CD4-positive, alpha-beta memory T cell (primary cell): Measurements from ENCODE around the gene LMF1. TPM values are rescaled to one million over a fixed set of nuclear protein-coding genes. Genes with fewer than 3 reads are reported as not detected.

ENCODE experiments used
- CTCF ChIA-PET: fragments of 350-600 bp; sonication (Branson Sonifier 250); formaldehyde crosslinking; loops from one replicate; lab custom pipeline; 2021; ENCODE audit warnings: inconsistent platforms; ENCODE audit not compliant: partially characterized antibody; lab: Charles Lee
- POLR2A ChIA-PET: fragments of 350-600 bp; sonication (Branson Sonifier 250); formaldehyde crosslinking; loops from one replicate; lab custom pipeline; 2021; ENCODE audit not compliant: partially characterized antibody; lab: Charles Lee
- DNase-seq, 5 donors: peaks; one replicate each; pipeline versions ENCODE4 v3.0.0 to v3.0.0-alpha.2; 2020 to 2022; ENCODE audit warnings: mixed read lengths in 1 of 5
- H3K27ac ChIP-seq: one replicate; pipeline ENCODE4 v1.7.0; 2013; ENCODE audit warnings: low read depth, low read length
- H3K27me3 ChIP-seq: 2 replicates; pipeline ENCODE4 v1.7.0; 2013; ENCODE audit warnings: mild to moderate bottlenecking, low read length, moderate library complexity; ENCODE audit not compliant: insufficient read depth
- H3K36me3 ChIP-seq: 2 replicates; pipeline ENCODE4 v1.7.0; 2013; ENCODE audit warnings: mild to moderate bottlenecking, low read length, moderate library complexity; ENCODE audit not compliant: insufficient read depth
- H3K4me1 ChIP-seq: 2 replicates; pipeline ENCODE4 v1.7.0; 2013; ENCODE audit warnings: mild to moderate bottlenecking, low read length, moderate library complexity; ENCODE audit not compliant: insufficient read depth
- H3K4me3 ChIP-seq, 2 donors: one replicate each; pipeline ENCODE4 v1.7.0; 2013; ENCODE audit warnings: low read length in 2 of 2, mild to moderate bottlenecking in 1 of 2
- H3K9me3 ChIP-seq, 2 donors: one replicate each; pipeline ENCODE4 v1.7.0; 2013; ENCODE audit warnings: low read length in 2 of 2, control low read depth in 1 of 2; ENCODE audit not compliant: control insufficient read depth in 1 of 2
- H3K27ac Mint-ChIP-seq, 7 donors: one replicate each; pipeline ENCODE4 v1.8.0; 2020 to 2021; ENCODE audit warnings: mixed read lengths in 7 of 7, mild to moderate bottlenecking in 6 of 7, inconsistent platforms in 3 of 7, moderate library complexity in 3 of 7
- H3K27me3 Mint-ChIP-seq, 2 donors: one replicate each; pipeline ENCODE4 v1.8.0; 2020 to 2021; ENCODE audit warnings: mixed read lengths in 2 of 2
- H3K36me3 Mint-ChIP-seq, 2 donors: one replicate each; pipeline ENCODE4 v1.8.0; 2020 to 2021; ENCODE audit warnings: mixed read lengths in 2 of 2, inconsistent platforms in 1 of 2, mild to moderate bottlenecking in 1 of 2
- H3K4me1 Mint-ChIP-seq, 4 donors: one replicate each; pipeline ENCODE4 v1.8.0; 2020 to 2021; ENCODE audit warnings: mixed read lengths in 4 of 4, mild to moderate bottlenecking in 1 of 4
- H3K4me3 Mint-ChIP-seq, 8 donors: one replicate each; pipeline ENCODE4 v1.8.0; 2020 to 2021; ENCODE audit warnings: mixed read lengths in 8 of 8, mild to moderate bottlenecking in 7 of 8, moderate library complexity in 6 of 8, inconsistent platforms in 3 of 8
- H3K9me3 Mint-ChIP-seq, 8 donors: one replicate each; pipeline ENCODE4 v1.8.0; 2020 to 2021; ENCODE audit warnings: mixed read lengths in 8 of 8, mild to moderate bottlenecking in 5 of 8, inconsistent platforms in 3 of 8, moderate library complexity in 1 of 8
- intact Hi-C: fragments of 100-400 bp; cut with micrococcal nuclease; formaldehyde crosslinking; loops from one replicate; pipeline ENCODE4 v1.15.1; 2023
- polyA plus RNA-seq, 2 donors: library from polyadenylated mRNA; unstranded; fragments of 300-500 nt; fragmentation: Illumina TruSeq; gene quantifications; one replicate each; pipeline ENCODE4 v1.2.3, GENCODE V29; 2021
- total RNA-seq, 2 experiments: library from RNA; stranded (reverse); gene quantifications; one replicate each; pipeline ENCODE4 v1.2.3, GENCODE V29; 2021

The LMF1 gene
- total and polyA plus RNA-seq, 4 experiments from 2014 or later: 8.5 to 59.7 (median 32.6) TPM

DNA sequence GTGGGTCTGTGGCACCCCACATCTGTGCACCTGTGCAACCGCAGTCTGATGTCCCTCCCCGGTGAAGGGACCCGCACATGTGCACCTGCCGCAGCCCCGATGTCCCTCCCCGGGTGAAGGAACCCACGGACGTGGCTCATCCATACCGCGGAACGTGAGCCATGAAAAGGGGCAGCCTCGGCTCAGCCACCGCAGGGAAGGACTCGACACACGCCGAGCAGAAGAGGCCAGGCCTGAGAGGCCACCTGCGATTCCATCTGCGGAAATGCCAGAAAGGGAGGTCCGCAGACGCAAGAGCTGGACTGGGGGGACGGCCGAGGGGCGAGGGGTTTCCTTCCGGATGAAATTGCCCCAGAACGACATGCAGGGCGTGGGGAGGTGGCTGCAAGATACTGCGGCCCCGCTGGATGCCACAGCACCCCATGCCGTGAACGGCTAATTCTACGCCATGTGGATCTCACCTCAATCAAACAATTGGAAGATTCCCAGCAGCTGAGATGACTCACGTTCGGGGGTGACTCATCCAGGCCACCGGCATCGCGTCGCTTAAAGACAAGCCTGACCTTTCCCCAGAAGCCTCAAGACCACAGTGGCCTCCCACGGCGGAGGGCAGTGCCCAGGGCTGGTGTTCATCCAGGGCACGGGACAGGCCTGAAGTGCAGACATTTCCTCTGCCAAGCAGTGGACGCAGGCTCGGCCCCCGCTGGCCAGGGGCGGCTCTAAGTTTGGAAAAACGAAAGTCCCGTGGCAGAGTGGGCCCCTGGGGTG, 31.8 kb upstream of the LMF1 start:
- H3K4me1 ChIP-seq: peaks cover 52% of the 10 kb centered on the region
- peak in 3 of 5 donors; percentile 16 to 84 (median 36) for DNase-seq
- intact Hi-C loops: no loop called here
- H3K27me3 Mint-ChIP-seq: no peaks in the 10 kb centered on the region
- ChIA-PET CTCF (no interaction called here), POLR2A (interaction anchor here (1.1 to 6.4 kb wide), 6 partner anchors 22 to 196 kb away, joined by 3 to 49 read pairs (median 10); partner anchors contain the start of genes LMF1 and SOX8)
- H3K27ac Mint-ChIP-seq: peak overlapping the region; percentile 24 to 84 (median 58)
- H3K36me3 Mint-ChIP-seq: no peaks in the 10 kb centered on the region
- no peaks in the 10 kb centered on the region for H3K27me3 ChIP-seq
- no peak overlapping the region for H3K4me3 ChIP-seq
- no peak overlapping the region for H3K27ac ChIP-seq
- no peaks in the 10 kb centered on the region for H3K9me3 ChIP-seq
- H3K36me3 ChIP-seq: no peaks in the 10 kb centered on the region
- peak overlapping the region in 7 of 8 donors; percentile 40 to 80 (median 53) for H3K4me3 Mint-ChIP-seq
- no peaks in the 10 kb centered on the region for H3K9me3 Mint-ChIP-seq
- H3K4me1 Mint-ChIP-seq: peaks cover 16 to 55% (median 40%) of the 10 kb centered on the region in 4 donors

DNA sequence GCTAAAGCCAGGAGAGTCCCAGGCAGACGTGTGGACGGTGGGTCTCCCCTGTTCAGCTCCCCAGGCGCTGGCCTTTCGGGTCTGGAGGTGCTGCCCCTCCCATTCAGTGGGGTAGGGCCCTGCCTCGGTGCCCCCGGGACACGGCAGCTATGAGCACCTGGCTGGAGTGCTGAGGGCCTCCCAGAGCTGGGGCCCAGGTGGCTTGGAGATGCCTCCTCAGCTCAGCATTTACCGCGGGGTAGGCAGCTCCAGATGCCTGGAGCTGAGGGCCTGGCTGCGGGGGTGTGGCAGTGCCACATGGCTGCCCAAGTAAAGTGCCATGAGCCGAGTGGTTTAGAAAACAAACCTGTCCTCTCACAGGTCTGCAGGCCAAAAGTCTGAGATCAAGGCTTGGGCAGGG, 30.3 kb upstream of the LMF1 start:
- POLR2A ChIA-PET: interaction anchor here (4.6 to 6.4 kb wide), 2 partner anchors 20 to 36 kb away, joined by 31 to 49 read pairs; partner anchors contain the start of gene SOX8
- Mint-ChIP-seq H3K4me1 (peaks cover 21 to 66% (median 48%) of the 10 kb centered on the region in 4 donors), H3K9me3 (no peaks in the 10 kb centered on the region), H3K4me3 (no peak overlapping the region), H3K36me3 (no peaks in the 10 kb centered on the region), H3K27ac (peak overlapping the region in 3 of 7 donors; percentile 24 to 89 (median 36)), H3K27me3 (no peaks in the 10 kb centered on the region)
- Histone ChIP-seq H3K4me3 (no peak overlapping the region), H3K27me3 (no peaks in the 10 kb centered on the region), H3K4me1 (peaks cover 66% of the 10 kb centered on the region), H3K9me3 (no peaks in the 10 kb centered on the region), H3K27ac (no peak overlapping the region), H3K36me3 (no peaks in the 10 kb centered on the region)
- intact Hi-C loops: no loop called here
- CTCF ChIA-PET: interaction anchor here (1.3 to 1.5 kb wide), 2 partner anchors 20 to 54 kb away, joined by 3 read pairs; partner anchors contain the start of gene SOX8
- DNase-seq: no peak

DNA sequence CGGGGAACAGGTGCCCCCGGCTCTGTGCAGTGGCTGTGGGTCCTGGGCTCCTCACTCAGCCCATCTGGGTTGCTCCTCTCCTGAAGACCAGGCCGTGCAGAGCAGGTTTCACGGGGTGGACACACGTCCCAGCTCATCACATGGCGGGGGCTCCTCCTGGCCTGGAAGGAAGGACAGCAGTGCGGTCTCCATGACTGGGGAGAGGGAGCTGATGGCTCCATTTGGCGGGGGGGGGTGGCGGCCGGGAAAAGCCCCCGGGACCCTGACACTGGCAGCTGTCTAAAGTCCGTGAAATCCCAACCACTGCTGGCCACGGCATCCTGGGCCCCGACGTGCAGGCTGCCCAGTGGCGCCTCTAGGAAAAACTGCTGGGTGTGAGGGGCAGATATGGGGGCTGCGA, 29.8 kb upstream of the LMF1 start:
- no peaks in the 10 kb centered on the region for H3K27me3 Mint-ChIP-seq
- H3K27ac Mint-ChIP-seq: no peak overlapping the region
- intact Hi-C loops: no loop called here
- H3K27me3 ChIP-seq: no peaks in the 10 kb centered on the region
- ChIA-PET POLR2A (interaction anchor here (5.8 to 6.4 kb wide), 2 partner anchors 20 to 36 kb away, joined by 49 to 54 read pairs; partner anchors contain the start of gene SOX8), CTCF (interaction anchor here (1.3 to 1.5 kb wide), 2 partner anchors 19 to 54 kb away, joined by 3 read pairs; partner anchors contain the start of gene SOX8)
- peaks cover 71% of the 10 kb centered on the region for H3K4me1 ChIP-seq
- no peak overlapping the region for H3K27ac ChIP-seq
- no peak overlapping the region for H3K4me3 ChIP-seq
- no peak overlapping the region for H3K4me3 Mint-ChIP-seq
- H3K36me3 Mint-ChIP-seq: no peaks in the 10 kb centered on the region
- peaks cover 23 to 66% (median 50%) of the 10 kb centered on the region in 4 donors for H3K4me1 Mint-ChIP-seq
- peak in 1 of 5 donors; percentile 4 for DNase-seq
- H3K9me3 Mint-ChIP-seq: no peaks in the 10 kb centered on the region
- no peaks in the 10 kb centered on the region for H3K9me3 ChIP-seq
- no peaks in the 10 kb centered on the region for H3K36me3 ChIP-seq

DNA sequence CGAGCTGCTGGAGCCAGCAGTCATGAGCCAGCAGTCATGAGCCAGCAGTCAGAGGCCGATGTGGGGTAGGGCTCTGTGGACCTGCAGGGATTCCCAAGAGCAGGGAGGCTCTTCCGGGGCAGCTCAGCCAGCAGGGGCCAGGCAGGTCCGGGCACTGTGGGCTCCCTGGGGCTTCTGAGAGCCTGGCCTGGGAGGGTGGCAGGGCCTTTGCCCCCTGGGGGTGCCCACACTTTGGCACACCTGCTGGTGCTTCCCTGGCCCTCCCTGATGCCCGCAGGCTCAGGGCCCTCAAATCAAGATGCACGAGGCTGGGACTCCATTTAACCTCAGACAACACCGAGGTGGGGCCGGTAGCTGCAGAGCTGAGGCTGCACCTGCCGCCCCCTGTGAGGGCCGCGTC, 28.9 kb upstream of the LMF1 start:
- Mint-ChIP-seq H3K9me3 (no peaks in the 10 kb centered on the region), H3K4me1 (peaks cover 21 to 70% (median 52%) of the 10 kb centered on the region in 4 donors), H3K36me3 (no peaks in the 10 kb centered on the region), H3K27ac (peak overlapping the region in 2 of 7 donors; percentile 68 to 94), H3K27me3 (no peaks in the 10 kb centered on the region), H3K4me3 (peak overlapping the region in 2 of 8 donors; percentile 35 to 54)
- intact Hi-C loops: loop anchor here (5.0 kb wide), 1 partner anchor 37 kb away; no protein-coding TSS in a partner anchor
- H3K27me3 ChIP-seq: no peaks in the 10 kb centered on the region
- POLR2A ChIA-PET: interaction anchor here (5.8 to 6.4 kb wide), 2 partner anchors 19 to 35 kb away, joined by 49 to 54 read pairs; partner anchors contain the start of gene SOX8
- no peaks in the 10 kb centered on the region for H3K9me3 ChIP-seq
- CTCF ChIA-PET: interaction anchor here (1.5 kb wide), 1 partner anchor 18 kb away, joined by 3 read pairs; the partner anchor contains the start of gene SOX8
- H3K36me3 ChIP-seq: no peaks in the 10 kb centered on the region
- H3K4me1 ChIP-seq: peaks cover 65% of the 10 kb centered on the region
- no peak for DNase-seq
- H3K4me3 ChIP-seq: no peak overlapping the region
- no peak overlapping the region for H3K27ac ChIP-seq

DNA sequence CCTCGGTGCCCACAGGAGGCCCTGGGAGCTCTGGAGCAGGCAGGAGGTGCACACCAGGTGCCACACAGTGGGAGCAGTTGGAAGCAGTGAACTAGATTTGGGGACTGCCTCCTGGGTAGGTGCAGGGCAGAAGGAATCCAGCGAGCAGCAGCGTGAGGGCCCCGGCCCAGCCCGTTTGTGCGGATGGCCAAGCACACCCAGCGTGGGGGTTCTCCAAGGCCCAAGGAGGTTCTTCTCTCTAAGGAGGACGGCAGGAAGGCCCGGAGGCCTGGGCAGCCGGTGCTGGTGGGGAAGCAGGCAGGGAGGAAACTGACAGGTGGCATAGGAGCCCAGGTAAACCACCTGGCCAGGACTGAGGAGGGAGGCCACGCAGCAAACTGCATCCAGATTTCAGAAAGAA, 27.8 kb upstream of the LMF1 start:
- H3K9me3 Mint-ChIP-seq: no peaks in the 10 kb centered on the region
- Histone ChIP-seq H3K36me3 (no peaks in the 10 kb centered on the region), H3K27me3 (no peaks in the 10 kb centered on the region), H3K9me3 (no peaks in the 10 kb centered on the region), H3K4me3 (no peak overlapping the region), H3K27ac (peak overlapping the region; percentile 74), H3K4me1 (peaks cover 54% of the 10 kb centered on the region)
- peaks cover 18 to 63% (median 46%) of the 10 kb centered on the region in 4 donors for H3K4me1 Mint-ChIP-seq
- peak overlapping the region; percentile 29 to 94 (median 72) for H3K27ac Mint-ChIP-seq
- no peaks in the 10 kb centered on the region for H3K27me3 Mint-ChIP-seq
- intact Hi-C loops: loop anchor here (5.0 kb wide), 1 partner anchor 36 kb away; no protein-coding TSS in a partner anchor
- ChIA-PET POLR2A (interaction anchor here (1.0 to 5.8 kb wide), 6 partner anchors 17 to 34 kb away, joined by 3 to 83 read pairs (median 10); partner anchors contain the start of genes LMF1 and SOX8), CTCF (interaction anchor here (1.2 to 4.4 kb wide), 3 partner anchors 14 to 105 kb away, joined by 3 to 50 read pairs (median 4); no protein-coding TSS in a partner anchor)
- H3K36me3 Mint-ChIP-seq: no peaks in the 10 kb centered on the region
- H3K4me3 Mint-ChIP-seq: peak overlapping the region in 4 of 8 donors; percentile 20 to 89 (median 34)
- peak in 1 of 5 donors; percentile 3 for DNase-seq

DNA sequence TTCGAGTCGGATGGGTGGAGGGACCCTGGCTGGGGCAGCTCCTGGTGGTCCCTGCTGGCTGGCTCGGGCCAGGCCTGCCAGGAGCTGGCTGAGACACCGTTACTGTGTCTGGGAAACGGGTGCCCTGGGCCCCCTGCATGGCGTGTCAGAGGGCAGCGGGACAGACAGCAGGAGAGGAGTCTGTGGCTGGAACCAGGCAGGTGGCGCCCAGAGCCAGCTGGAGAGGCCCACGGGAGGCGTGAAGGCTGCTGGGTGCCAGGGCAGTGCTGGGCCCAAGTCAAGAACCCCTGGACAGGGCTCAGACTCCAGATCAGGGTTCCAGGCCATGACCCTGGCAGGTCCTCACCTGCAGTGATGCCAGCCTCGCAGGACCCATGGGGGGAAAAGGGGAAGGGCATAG, 27.4 kb upstream of the LMF1 start:
- Histone ChIP-seq H3K9me3 (no peaks in the 10 kb centered on the region), H3K4me1 (peaks cover 50% of the 10 kb centered on the region), H3K4me3 (peak overlapping the region in 1 of 2 donors; percentile 55), H3K27me3 (no peaks in the 10 kb centered on the region), H3K36me3 (no peaks in the 10 kb centered on the region), H3K27ac (peak overlapping the region; percentile 74)
- POLR2A ChIA-PET: interaction anchor here (0.8 to 5.8 kb wide), 12 partner anchors 8 to 829 kb away, joined by 3 to 83 read pairs (median 7); partner anchors contain the start of genes FAHD1, HAGH, LMF1 and SOX8
- peak overlapping the region; percentile 87 to 98 (median 89) for H3K27ac Mint-ChIP-seq
- peak in 1 of 5 donors; percentile 43 for DNase-seq
- intact Hi-C loops: loop anchor here (5.0 kb wide), 1 partner anchor 36 kb away; no protein-coding TSS in a partner anchor
- peaks cover 18 to 59% (median 44%) of the 10 kb centered on the region in 4 donors for H3K4me1 Mint-ChIP-seq
- no peaks in the 10 kb centered on the region for H3K27me3 Mint-ChIP-seq
- H3K4me3 Mint-ChIP-seq: peak overlapping the region in 7 of 8 donors; percentile 81 to 97 (median 84)
- no peaks in the 10 kb centered on the region for H3K9me3 Mint-ChIP-seq
- H3K36me3 Mint-ChIP-seq: no peaks in the 10 kb centered on the region
- CTCF ChIA-PET: interaction anchor here (1.2 to 4.4 kb wide), 5 partner anchors 9 to 105 kb away, joined by 3 to 50 read pairs (median 5); no protein-coding TSS in a partner anchor
